Astrocyte (in vitro differentiated cells and primary cell): ENCODE measurements around the gene BOLA1. TPM values are rescaled to one million over a fixed set of nuclear protein-coding genes. Genes with fewer than 3 reads are reported as not detected.

Experiments used
- DNase-seq: peaks from one replicate; pipeline ENCODE4 v3.0.0-alpha.2; 2010; ENCODE audit warnings: low read depth
- FAIRE-seq: peaks from 2 replicates; lab custom pipeline; 2011; peaks lifted over from hg19 to GRCh38; lab: Jason Lieb, UNC
- H2AFZ ChIP-seq: 2 replicates; pipeline ENCODE4 v1.6.0; 2012; ENCODE audit warnings: low read depth, low read length, inconsistent platforms
- H3K27ac ChIP-seq: 2 replicates; pipeline ENCODE4 v1.5.1; 2011; ENCODE audit warnings: low read depth, low read length, inconsistent platforms
- H3K27me3 ChIP-seq: 2 replicates; pipeline ENCODE4 v1.6.0; 2011; ENCODE audit warnings: low read length, inconsistent platforms; ENCODE audit not compliant: insufficient read depth
- H3K36me3 ChIP-seq: 2 replicates; pipeline ENCODE4 v1.5.1; 2011; ENCODE audit warnings: low read length, inconsistent platforms; ENCODE audit not compliant: insufficient read depth
- H3K4me1 ChIP-seq: 2 replicates; pipeline ENCODE4 v1.5.1; 2011; ENCODE audit warnings: low read length, inconsistent platforms; ENCODE audit not compliant: insufficient read depth
- H3K4me2 ChIP-seq: 2 replicates; pipeline ENCODE4 v1.6.0; 2012; ENCODE audit warnings: low read length, inconsistent platforms
- H3K4me3 ChIP-seq: 2 replicates; pipeline ENCODE4 v1.5.1; 2011; ENCODE audit warnings: low read depth, mild to moderate bottlenecking, low read length, inconsistent platforms; ENCODE audit not compliant: insufficient read depth
- H3K79me2 ChIP-seq: 2 replicates; pipeline ENCODE4 v1.6.0; 2012; ENCODE audit warnings: mild to moderate bottlenecking, low read length, inconsistent platforms; ENCODE audit not compliant: insufficient read depth
- H3K9ac ChIP-seq: 2 replicates; pipeline ENCODE4 v1.6.0; 2012; ENCODE audit warnings: mild to moderate bottlenecking, low read length, inconsistent platforms
- H3K9me3 ChIP-seq: 2 replicates; pipeline ENCODE4 v1.5.1; 2012; ENCODE audit warnings: low read depth, mild to moderate bottlenecking, low read length, inconsistent platforms; ENCODE audit not compliant: insufficient read depth
- H4K20me1 ChIP-seq: 2 replicates; pipeline ENCODE4 v1.6.0; 2012; ENCODE audit warnings: low read length, inconsistent platforms; ENCODE audit not compliant: insufficient read depth
- H3K27ac Mint-ChIP-seq: one replicate; pipeline ENCODE4 v1.8.0; 2021; ENCODE audit warnings: mild to moderate bottlenecking, mixed read lengths; ENCODE audit not compliant: unreplicated experiment
- H3K27me3 Mint-ChIP-seq: one replicate; pipeline ENCODE4 v1.8.0; 2021; ENCODE audit warnings: low read depth, mixed read lengths; ENCODE audit not compliant: unreplicated experiment
- H3K36me3 Mint-ChIP-seq: one replicate; pipeline ENCODE4 v1.8.0; 2021; ENCODE audit warnings: low read depth, mixed read lengths; ENCODE audit not compliant: unreplicated experiment
- H3K4me1 Mint-ChIP-seq: one replicate; pipeline ENCODE4 v1.8.0; 2021; ENCODE audit warnings: low read depth, mixed read lengths; ENCODE audit not compliant: unreplicated experiment
- H3K4me3 Mint-ChIP-seq: one replicate; pipeline ENCODE4 v1.8.0; 2021; ENCODE audit warnings: mild to moderate bottlenecking, moderate library complexity, mixed read lengths; ENCODE audit not compliant: unreplicated experiment
- H3K9me3 Mint-ChIP-seq: one replicate; pipeline ENCODE4 v1.8.0; 2021; ENCODE audit warnings: mild to moderate bottlenecking, mixed read lengths; ENCODE audit not compliant: unreplicated experiment
- EZH2 ChIP-seq: IDR thresholded peaks from 2 replicates; pipeline ENCODE4 v1.6.1; 2012; ENCODE audit warnings: mild to moderate bottlenecking, low read length, inconsistent platforms; ENCODE audit not compliant: insufficient read depth
- total RNA-seq: library from RNA; stranded (reverse); gene quantifications from 2 replicates; pipeline ENCODE4 v1.2.1, GENCODE V29; 2021
- TF ChIP-seq, protein P1 (sequence below): IDR thresholded peaks from 2 replicates; pipeline ENCODE4 v1.5.1; 2011; ENCODE audit warnings: low read depth, mild to moderate bottlenecking, inconsistent platforms, low read length, moderate library complexity; ENCODE audit not compliant: insufficient read depth

Gene BOLA1
- total RNA-seq, 1 donor from 2014 or later = 6.1 TPM

DNA sequence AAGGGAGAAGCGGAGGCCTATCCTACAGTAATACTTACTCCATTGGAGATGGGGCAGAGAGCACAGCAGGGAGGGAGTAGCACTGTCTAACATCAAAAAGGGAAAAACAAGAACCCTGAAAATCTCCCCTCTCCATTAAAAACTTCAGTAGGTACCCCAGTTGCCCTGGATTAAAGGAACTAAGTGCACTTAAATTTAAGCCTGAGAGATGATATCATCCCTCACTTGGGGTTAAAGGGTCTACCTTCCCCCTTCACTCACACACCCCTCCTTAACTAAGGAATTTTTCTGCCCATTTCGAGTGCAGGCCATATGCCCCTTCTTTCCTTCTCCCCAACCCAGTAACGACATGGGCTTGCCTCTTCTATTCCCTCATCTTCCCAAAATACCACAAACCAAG lies 41.1 kb downstream of the BOLA1 start:
- H3K9ac ChIP-seq = no peak overlapping the region
- H2AFZ ChIP-seq = no peak overlapping the region
- H3K27me3 ChIP-seq = no peaks in the 10 kb centered on the region
- no peak for TF ChIP-seq EZH2
- TF ChIP-seq, protein P1, sequence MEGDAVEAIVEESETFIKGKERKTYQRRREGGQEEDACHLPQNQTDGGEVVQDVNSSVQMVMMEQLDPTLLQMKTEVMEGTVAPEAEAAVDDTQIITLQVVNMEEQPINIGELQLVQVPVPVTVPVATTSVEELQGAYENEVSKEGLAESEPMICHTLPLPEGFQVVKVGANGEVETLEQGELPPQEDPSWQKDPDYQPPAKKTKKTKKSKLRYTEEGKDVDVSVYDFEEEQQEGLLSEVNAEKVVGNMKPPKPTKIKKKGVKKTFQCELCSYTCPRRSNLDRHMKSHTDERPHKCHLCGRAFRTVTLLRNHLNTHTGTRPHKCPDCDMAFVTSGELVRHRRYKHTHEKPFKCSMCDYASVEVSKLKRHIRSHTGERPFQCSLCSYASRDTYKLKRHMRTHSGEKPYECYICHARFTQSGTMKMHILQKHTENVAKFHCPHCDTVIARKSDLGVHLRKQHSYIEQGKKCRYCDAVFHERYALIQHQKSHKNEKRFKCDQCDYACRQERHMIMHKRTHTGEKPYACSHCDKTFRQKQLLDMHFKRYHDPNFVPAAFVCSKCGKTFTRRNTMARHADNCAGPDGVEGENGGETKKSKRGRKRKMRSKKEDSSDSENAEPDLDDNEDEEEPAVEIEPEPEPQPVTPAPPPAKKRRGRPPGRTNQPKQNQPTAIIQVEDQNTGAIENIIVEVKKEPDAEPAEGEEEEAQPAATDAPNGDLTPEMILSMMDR = no peak
- H3K9me3 Mint-ChIP-seq = no peaks in the 10 kb centered on the region
- peaks cover 8% of the 10 kb centered on the region for H3K79me2 ChIP-seq
- peak overlapping the region; percentile 83 for H3K27ac Mint-ChIP-seq
- no peaks in the 10 kb centered on the region for H4K20me1 ChIP-seq
- no peak overlapping the region for H3K4me2 ChIP-seq
- H3K27ac ChIP-seq = no peak overlapping the region
- no peak for FAIRE-seq
- no peak for DNase-seq
- H3K36me3 ChIP-seq = peaks cover 15% of the 10 kb centered on the region
- peaks cover 14% of the 10 kb centered on the region for H3K36me3 Mint-ChIP-seq
- peaks cover 39% of the 10 kb centered on the region for H3K4me1 Mint-ChIP-seq
- no peak overlapping the region for H3K4me3 Mint-ChIP-seq
- peaks cover 34% of the 10 kb centered on the region for H3K4me1 ChIP-seq
- no peak overlapping the region for H3K4me3 ChIP-seq
- H3K27me3 Mint-ChIP-seq = no peaks in the 10 kb centered on the region
- H3K9me3 ChIP-seq = no peaks in the 10 kb centered on the region

GRCh38 chr1:149942207-149942606 lies 42.8 kb downstream of the BOLA1 start:
- H3K4me3 Mint-ChIP-seq = no peak overlapping the region
- no peaks in the 10 kb centered on the region for H3K27me3 Mint-ChIP-seq
- Histone ChIP-seq H3K4me1 (peaks cover 20% of the 10 kb centered on the region), H3K36me3 (peaks cover 20% of the 10 kb centered on the region), H3K9ac (no peak overlapping the region), H3K79me2 (no peaks in the 10 kb centered on the region), H3K27ac (no peak overlapping the region), H3K27me3 (no peaks in the 10 kb centered on the region), H3K4me3 (no peak overlapping the region), H4K20me1 (no peaks in the 10 kb centered on the region), H2AFZ (no peak overlapping the region), H3K4me2 (no peak overlapping the region), H3K9me3 (no peaks in the 10 kb centered on the region)
- no peaks in the 10 kb centered on the region for H3K9me3 Mint-ChIP-seq
- peaks cover 29% of the 10 kb centered on the region for H3K4me1 Mint-ChIP-seq
- no peak for DNase-seq
- no peak for FAIRE-seq
- H3K36me3 Mint-ChIP-seq = peaks cover 18% of the 10 kb centered on the region
- TF ChIP-seq, protein P1 = no peak
- no peak for TF ChIP-seq EZH2
- no peak overlapping the region for H3K27ac Mint-ChIP-seq

GRCh38 chr1:149942885-149943284 lies 43.5 kb downstream of the BOLA1 start:
- TF ChIP-seq EZH2 = no peak
- peaks cover 13% of the 10 kb centered on the region for H3K4me1 ChIP-seq
- H3K27ac ChIP-seq = no peak overlapping the region
- FAIRE-seq (no peak), DNase-seq (no peak)
- no peak overlapping the region for H3K9ac ChIP-seq
- no peaks in the 10 kb centered on the region for H3K9me3 ChIP-seq
- no peak overlapping the region for H3K4me3 ChIP-seq
- Mint-ChIP-seq H3K4me3 (no peak overlapping the region), H3K36me3 (peaks cover 21% of the 10 kb centered on the region), H3K9me3 (no peaks in the 10 kb centered on the region), H3K27ac (peak overlapping the region; percentile 15), H3K4me1 (peaks cover 22% of the 10 kb centered on the region), H3K27me3 (no peaks in the 10 kb centered on the region)
- H2AFZ ChIP-seq = no peak overlapping the region
- no peaks in the 10 kb centered on the region for H3K27me3 ChIP-seq
- no peak overlapping the region for H3K4me2 ChIP-seq
- no peaks in the 10 kb centered on the region for H3K79me2 ChIP-seq
- peaks cover 25% of the 10 kb centered on the region for H3K36me3 ChIP-seq
- no peaks in the 10 kb centered on the region for H4K20me1 ChIP-seq
